GM12865 (cell line): ENCODE measurements around the gene COL9A1.

Experiments used
- DNase-seq: peaks from one replicate; pipeline ENCODE4 v3.0.0; 2010; ENCODE audit warnings: low read depth
- H3K4me3 ChIP-seq: 2 replicates; pipeline ENCODE4 v1.5.1; 2011; ENCODE audit warnings: mild to moderate bottlenecking, low read depth, low read length, control low read depth
- TF ChIP-seq, protein P1 (sequence below): IDR thresholded peaks from 2 replicates; pipeline ENCODE4 v1.5.1; 2011; ENCODE audit warnings: low read length, control low read depth, low read depth, inconsistent platforms; ENCODE audit not compliant: insufficient read depth; ENCODE audit errors: missing control alignments

COL9A1 gene

DNA sequence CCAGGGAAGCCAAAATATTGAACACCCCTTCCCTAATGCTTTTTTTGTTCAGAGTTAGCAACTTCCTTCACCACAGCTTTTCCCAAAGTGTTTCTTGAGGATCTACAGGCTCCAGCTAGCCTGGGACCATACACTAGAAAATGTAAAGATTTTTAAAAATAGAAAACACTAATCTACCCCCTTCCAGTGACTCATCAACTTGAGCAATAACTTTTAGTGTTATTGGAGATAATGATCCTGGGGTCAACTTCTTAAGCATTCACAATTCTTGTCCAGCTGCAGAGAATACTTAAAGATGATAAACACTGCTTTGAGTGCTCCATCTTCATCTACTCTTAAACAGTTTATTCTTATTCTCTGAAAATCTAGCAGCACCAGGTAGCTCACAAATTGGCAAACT is 131.6 kb downstream of the COL9A1 start:
- no peak for DNase-seq
- TF ChIP-seq, protein P1, sequence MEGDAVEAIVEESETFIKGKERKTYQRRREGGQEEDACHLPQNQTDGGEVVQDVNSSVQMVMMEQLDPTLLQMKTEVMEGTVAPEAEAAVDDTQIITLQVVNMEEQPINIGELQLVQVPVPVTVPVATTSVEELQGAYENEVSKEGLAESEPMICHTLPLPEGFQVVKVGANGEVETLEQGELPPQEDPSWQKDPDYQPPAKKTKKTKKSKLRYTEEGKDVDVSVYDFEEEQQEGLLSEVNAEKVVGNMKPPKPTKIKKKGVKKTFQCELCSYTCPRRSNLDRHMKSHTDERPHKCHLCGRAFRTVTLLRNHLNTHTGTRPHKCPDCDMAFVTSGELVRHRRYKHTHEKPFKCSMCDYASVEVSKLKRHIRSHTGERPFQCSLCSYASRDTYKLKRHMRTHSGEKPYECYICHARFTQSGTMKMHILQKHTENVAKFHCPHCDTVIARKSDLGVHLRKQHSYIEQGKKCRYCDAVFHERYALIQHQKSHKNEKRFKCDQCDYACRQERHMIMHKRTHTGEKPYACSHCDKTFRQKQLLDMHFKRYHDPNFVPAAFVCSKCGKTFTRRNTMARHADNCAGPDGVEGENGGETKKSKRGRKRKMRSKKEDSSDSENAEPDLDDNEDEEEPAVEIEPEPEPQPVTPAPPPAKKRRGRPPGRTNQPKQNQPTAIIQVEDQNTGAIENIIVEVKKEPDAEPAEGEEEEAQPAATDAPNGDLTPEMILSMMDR, result no peak

DNA sequence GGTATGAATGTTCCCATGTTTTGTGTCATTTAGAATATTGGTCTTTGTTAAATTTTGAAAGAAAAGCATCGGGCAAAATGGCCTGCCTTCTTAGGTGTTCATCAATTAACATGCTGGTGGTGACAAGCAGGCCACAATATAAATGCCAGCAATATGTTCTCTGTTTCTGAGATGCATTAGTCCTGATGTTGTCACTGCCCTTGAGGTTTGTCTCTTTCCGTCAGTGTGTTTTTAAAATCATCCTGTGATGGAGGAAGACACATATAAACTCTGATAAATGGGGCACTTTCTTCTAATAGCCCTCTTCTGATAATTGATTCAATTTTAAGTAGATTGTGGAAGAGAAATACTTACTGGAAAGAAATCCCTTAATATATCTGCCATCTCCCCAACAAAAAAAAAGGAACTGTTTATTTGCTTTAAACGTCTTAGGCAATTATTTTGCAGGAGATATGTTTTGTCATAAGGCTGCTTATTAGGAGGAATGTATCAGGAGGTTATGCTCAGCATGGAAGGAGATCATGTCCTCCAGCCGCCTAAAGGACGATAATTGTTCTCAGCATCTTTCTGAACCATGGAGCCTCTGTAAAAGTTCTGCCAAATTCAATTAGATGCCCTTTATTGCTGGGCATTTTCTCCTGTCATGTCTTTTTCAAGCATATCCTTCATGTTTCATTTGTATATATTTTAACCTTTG is 134.1 kb downstream of the COL9A1 start:
- DNase-seq, result no peak
- TF ChIP-seq, protein P1, result no peak
- no peak overlapping the region for H3K4me3 ChIP-seq

More for the DNA sequence above, 131.6 kb downstream of the COL9A1 start:
- no peak overlapping the region for H3K4me3 ChIP-seq
